Caco-2 (cell line): ENCODE results near the gene TEAD2. TPM values are rescaled to one million over a fixed set of nuclear protein-coding genes. Genes with fewer than 3 reads are reported as not detected.
A peak's percentile ranks its signal among the peaks of the same experiment; 100 is the strongest.
"Not testable (repeated sequence)": the region's sequence is repeated elsewhere in the genome, so short reads cannot be mapped to it uniquely, and the experiment has no call there.

Experiments
- BruUV-seq: library from RNA; stranded (reverse); fragments of 400-500 nt; replicated peaks from 2 replicates; lab custom pipeline; 2021; lab: Mats Ljungman, UMichigan
- CTCF ChIA-PET: fragments of 300-600 bp; sonication (Branson Sonifier 250); formaldehyde crosslinking; loops from one replicate; lab custom pipeline; 2022; ENCODE audit warnings: antibody characterized with exemption; lab: Charles Lee
- POLR2A ChIA-PET: fragments of 300-600 bp; sonication (Branson Sonifier 250); formaldehyde crosslinking; loops from one replicate; lab custom pipeline; 2022; ENCODE audit warnings: antibody characterized with exemption; lab: Charles Lee
- DNase-seq, 2 experiments: peaks; one replicate each; pipeline versions ENCODE4 v3.0.0 to v3.0.0-alpha.2; 2020 to 2022
- H3K27me3 ChIP-seq: replicated peaks from 2 replicates; pipeline ENCODE4 v1.6.0; 2011; ENCODE audit warnings: low read length; ENCODE audit not compliant: control insufficient read depth, insufficient read depth
- H3K36me3 ChIP-seq: 2 replicates; pipeline ENCODE4 v1.5.1; 2011; ENCODE audit warnings: low read length; ENCODE audit not compliant: control insufficient read depth, insufficient read depth
- H3K4me1 ChIP-seq: fragments of 250-450 bp; sonication (Bioruptor Pico); 2 replicates; pipeline ENCODE4 v1.5.1; 2020; ENCODE audit warnings: mild to moderate bottlenecking
- H3K4me3 ChIP-seq: 2 replicates; pipeline ENCODE4 v1.5.1; 2011; ENCODE audit warnings: low read depth, mild to moderate bottlenecking, control low read depth, low read length
- H3K9me3 ChIP-seq: fragments of 250-450 bp; sonication (Bioruptor Pico); 2 replicates; pipeline ENCODE4 v1.5.1; 2020; ENCODE audit warnings: mild to moderate bottlenecking, moderate library complexity
- H3K27ac Mint-ChIP-seq: one replicate; pipeline ENCODE4 v1.8.0; 2022; ENCODE audit warnings: mixed read lengths; ENCODE audit not compliant: unreplicated experiment
- H3K27me3 Mint-ChIP-seq: one replicate; pipeline ENCODE4 v1.8.0; 2022; ENCODE audit warnings: mixed read lengths; ENCODE audit not compliant: insufficient read depth, unreplicated experiment
- H3K36me3 Mint-ChIP-seq: one replicate; pipeline ENCODE4 v1.8.0; 2022; ENCODE audit warnings: mild to moderate bottlenecking, mixed read lengths; ENCODE audit not compliant: insufficient read depth, unreplicated experiment
- H3K4me1 Mint-ChIP-seq: one replicate; pipeline ENCODE4 v1.8.0; 2022; ENCODE audit warnings: low read depth, mixed read lengths; ENCODE audit not compliant: unreplicated experiment
- H3K4me3 Mint-ChIP-seq: one replicate; pipeline ENCODE4 v1.8.0; 2022; ENCODE audit warnings: mild to moderate bottlenecking, moderate library complexity, mixed read lengths; ENCODE audit not compliant: unreplicated experiment
- H3K9me3 Mint-ChIP-seq: one replicate; pipeline ENCODE4 v1.8.0; 2022; ENCODE audit warnings: mixed read lengths; ENCODE audit not compliant: unreplicated experiment
- CTCF ChIP-seq, 2 experiments: fragments of 200-600 bp in 1 of 2; IDR thresholded peaks; 1 replicate in 1 of 2; 2 replicates in 1 of 2; pipeline versions ENCODE4 v1.5.1 to v1.8.0; 2011 to 2022; ENCODE audit warnings: antibody characterized with exemption in 1 of 2, control low read depth in 1 of 2, inconsistent platforms in 1 of 2, low read depth in 1 of 2, low read length in 1 of 2, mild to moderate bottlenecking in 1 of 2, moderate library complexity in 1 of 2; ENCODE audit not compliant: insufficient read depth in 1 of 2, severe bottlenecking in 1 of 2, unreplicated experiment in 1 of 2
- intact Hi-C: fragments of 100-400 bp; cut with micrococcal nuclease; formaldehyde crosslinking; loops from one replicate; pipeline ENCODE4 v1.10.0; 2022; ENCODE audit not compliant: unreplicated experiment
- total RNA-seq: library from RNA; stranded (reverse); gene quantifications from 2 replicates; pipeline ENCODE4 v1.2.3, GENCODE V29; 2022

TEAD2 gene
- total RNA-seq, 1 experiment from 2014 or later = 8.8 TPM

GRCh38 chr19:49315111-49315510 lies 47.1 kb downstream of the TEAD2 start:
- Histone ChIP-seq H3K36me3 (no peaks in the 10 kb centered on the region), H3K4me3 (no peak overlapping the region), H3K9me3 (no peaks in the 10 kb centered on the region), H3K27me3 (no peaks in the 10 kb centered on the region), H3K4me1 (no peaks in the 10 kb centered on the region)
- Mint-ChIP-seq H3K4me1 (no peaks in the 10 kb centered on the region), H3K36me3 (no peaks in the 10 kb centered on the region), H3K27ac (no peak overlapping the region), H3K27me3 (peaks cover 12% of the 10 kb centered on the region), H3K4me3 (no peak overlapping the region), H3K9me3 (peaks cover 11% of the 10 kb centered on the region)
- intact Hi-C loops = no loop called here
- no peak for DNase-seq
- POLR2A ChIA-PET = no interaction called here
- no TSS peak for BruUV-seq
- no peak for TF ChIP-seq CTCF (IDR thresholded peaks at IDR 0.05; ENCODE audit: insufficient read depth in 1 of 2, low read depth in 1 of 2, low read length in 1 of 2, severe bottlenecking in 1 of 2, unreplicated experiment in 1 of 2)
- CTCF ChIA-PET = no interaction called here

GRCh38 chr19:49309087-49309486 lies 53.1 kb downstream of the TEAD2 start:
- no peak for DNase-seq
- Mint-ChIP-seq H3K36me3 (no peaks in the 10 kb centered on the region), H3K4me3 (no peak overlapping the region), H3K4me1 (no peaks in the 10 kb centered on the region), H3K27ac (no peak overlapping the region), H3K27me3 (peaks cover 5% of the 10 kb centered on the region), H3K9me3 (no peaks in the 10 kb centered on the region)
- H3K4me3 ChIP-seq = no peak overlapping the region
- no TSS peak for BruUV-seq
- H3K9me3 ChIP-seq = no peaks in the 10 kb centered on the region
- H3K4me1 ChIP-seq = no peaks in the 10 kb centered on the region
- H3K36me3 ChIP-seq = no peaks in the 10 kb centered on the region
- intact Hi-C loops = no loop called here
- CTCF ChIA-PET = no interaction called here
- no peaks in the 10 kb centered on the region for H3K27me3 ChIP-seq
- POLR2A ChIA-PET = no interaction called here
- peak in 1 of 2 experiments; percentile 9 for TF ChIP-seq CTCF (IDR thresholded peaks at IDR 0.05; ENCODE audit: insufficient read depth in 1 of 2, low read depth in 1 of 2, low read length in 1 of 2, severe bottlenecking in 1 of 2, unreplicated experiment in 1 of 2)

GRCh38 chr19:49306734-49307133 lies 55.5 kb downstream of the TEAD2 start:
- H3K36me3 Mint-ChIP-seq, DNase-seq, H3K4me3 ChIP-seq, POLR2A ChIA-PET, H3K4me1 Mint-ChIP-seq, H3K4me3 Mint-ChIP-seq, H3K27me3 Mint-ChIP-seq, CTCF ChIA-PET, H3K4me1 ChIP-seq, intact Hi-C loops, BruUV-seq, H3K36me3 ChIP-seq, H3K27me3 ChIP-seq, H3K9me3 ChIP-seq, H3K27ac Mint-ChIP-seq: not testable (repeated sequence)
- H3K9me3 Mint-ChIP-seq = peaks cover 11% of the 10 kb centered on the region
